Stomach (tissue), 4 donors: Measurements from ENCODE around the gene NRAP.

ENCODE experiments used
- EP300 ChIP-seq: sonication (generic); formaldehyde crosslinking; IDR thresholded peaks from one replicate; pipeline ENCODE4 v1.6.1; 2017; ENCODE audit warnings: antibody characterized with exemption
- POLR2A ChIP-seq, 4 donors: fragments of 450-650 bp; IDR thresholded peaks; one replicate each; pipeline ENCODE4 v1.6.1; 2016; ENCODE audit warnings: antibody characterized with exemption in 4 of 4, control low read depth in 2 of 4, mild to moderate bottlenecking in 1 of 4, moderate library complexity in 1 of 4
- POLR2AphosphoS5 ChIP-seq, 3 donors: sonication (generic); formaldehyde crosslinking; IDR thresholded peaks; one replicate each; pipeline ENCODE4 v1.6.1; 2016; ENCODE audit warnings: antibody characterized with exemption in 3 of 3
- TF ChIP-seq, protein P1 (sequence below), 7 experiments: fragments of 450-650 bp in 4 of 7; fragments of 200-600 bp in 3 of 7; sonication (generic) in 3 of 7; IDR thresholded peaks; one replicate each; pipeline ENCODE4 v1.5.1; 2016 to 2019; ENCODE audit warnings: antibody characterized with exemption in 7 of 7, control low read depth in 2 of 7, mild to moderate bottlenecking in 1 of 7

DNA sequence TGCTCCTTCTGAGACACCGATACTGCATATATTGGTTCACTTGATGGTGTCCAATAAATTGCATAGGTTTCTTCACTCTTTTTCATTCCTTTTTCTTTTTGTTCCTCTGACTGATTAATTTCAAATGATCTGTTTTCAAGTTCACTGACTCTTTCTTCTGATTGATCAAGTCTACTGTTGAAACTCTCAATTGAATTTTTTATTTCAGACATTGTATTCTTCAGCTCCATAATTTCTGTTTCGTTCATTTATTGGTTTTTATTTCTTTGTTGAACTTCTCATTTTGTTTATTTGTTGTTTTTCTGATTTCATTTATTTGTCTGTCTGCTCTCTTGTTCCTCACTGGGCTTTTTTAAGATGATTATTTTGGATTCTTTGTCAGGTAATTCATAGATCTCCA, 29.5 kb upstream of the NRAP start:
- TF ChIP-seq EP300 (no peak), POLR2A (IDR thresholded peaks at IDR 0.05) (no peak), POLR2AphosphoS5 (IDR thresholded peaks at IDR 0.05) (no peak)
- TF ChIP-seq, protein P1, sequence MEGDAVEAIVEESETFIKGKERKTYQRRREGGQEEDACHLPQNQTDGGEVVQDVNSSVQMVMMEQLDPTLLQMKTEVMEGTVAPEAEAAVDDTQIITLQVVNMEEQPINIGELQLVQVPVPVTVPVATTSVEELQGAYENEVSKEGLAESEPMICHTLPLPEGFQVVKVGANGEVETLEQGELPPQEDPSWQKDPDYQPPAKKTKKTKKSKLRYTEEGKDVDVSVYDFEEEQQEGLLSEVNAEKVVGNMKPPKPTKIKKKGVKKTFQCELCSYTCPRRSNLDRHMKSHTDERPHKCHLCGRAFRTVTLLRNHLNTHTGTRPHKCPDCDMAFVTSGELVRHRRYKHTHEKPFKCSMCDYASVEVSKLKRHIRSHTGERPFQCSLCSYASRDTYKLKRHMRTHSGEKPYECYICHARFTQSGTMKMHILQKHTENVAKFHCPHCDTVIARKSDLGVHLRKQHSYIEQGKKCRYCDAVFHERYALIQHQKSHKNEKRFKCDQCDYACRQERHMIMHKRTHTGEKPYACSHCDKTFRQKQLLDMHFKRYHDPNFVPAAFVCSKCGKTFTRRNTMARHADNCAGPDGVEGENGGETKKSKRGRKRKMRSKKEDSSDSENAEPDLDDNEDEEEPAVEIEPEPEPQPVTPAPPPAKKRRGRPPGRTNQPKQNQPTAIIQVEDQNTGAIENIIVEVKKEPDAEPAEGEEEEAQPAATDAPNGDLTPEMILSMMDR (IDR thresholded peaks at IDR 0.05): no peak
